ENCODE measurements around the gene ACBD4. TPM values are rescaled to one million over a fixed set of nuclear protein-coding genes. Genes with fewer than 3 reads are reported as not detected.

Gene ACBD4
- total and polyA plus RNA-seq, 2 of the 13 experiments (the other 11 are each of a cell fraction or from before 2014, with no cell fraction given): 16.1 to 26.9 TPM

DNA sequence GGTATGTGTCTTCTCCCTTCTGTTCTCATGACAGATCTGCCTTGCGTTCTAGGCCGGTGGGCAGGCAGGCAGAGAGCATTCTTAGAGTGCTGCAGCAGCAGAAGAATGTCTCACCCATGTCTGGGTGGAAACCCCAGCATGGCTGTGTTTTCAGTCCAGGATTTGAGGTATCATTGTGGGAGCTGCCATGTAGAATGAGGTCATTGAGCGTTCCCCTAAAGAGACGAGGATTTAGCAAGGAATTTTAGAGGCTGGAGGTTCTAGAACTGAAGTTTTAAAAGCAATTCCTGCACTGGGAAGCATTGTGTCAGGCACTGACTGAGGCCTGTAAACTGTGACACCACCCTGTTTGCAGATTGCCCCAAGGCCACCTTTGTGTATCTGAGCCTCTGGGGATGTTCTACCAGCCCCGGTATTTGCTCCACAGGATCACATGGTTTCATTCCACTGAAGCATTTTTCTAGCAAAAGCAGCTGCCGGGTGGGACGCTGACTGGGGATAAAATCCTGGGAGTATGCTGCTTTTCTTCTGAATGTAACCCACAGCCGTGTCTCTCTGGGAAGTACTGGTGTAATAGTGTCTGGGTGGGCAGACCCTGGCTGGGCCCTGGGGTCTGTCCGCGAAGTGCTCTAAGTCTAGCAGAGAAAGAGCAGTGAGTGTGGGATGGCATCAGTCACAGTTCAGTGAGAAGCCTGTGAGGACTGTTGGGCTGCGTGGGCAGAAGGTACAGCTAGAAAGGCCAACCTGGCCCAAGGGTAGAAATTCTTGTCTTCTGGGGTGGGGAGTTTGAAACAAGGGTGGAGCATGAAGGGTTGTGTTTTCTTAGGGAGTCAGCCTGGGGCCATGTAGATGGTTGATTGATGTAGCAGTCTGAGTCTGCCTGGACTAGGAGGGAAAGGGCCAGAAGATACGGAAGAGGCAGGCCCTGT, 33.3 kb upstream of the ACBD4 start (continued):
- TF ChIP-seq, protein P1, sequence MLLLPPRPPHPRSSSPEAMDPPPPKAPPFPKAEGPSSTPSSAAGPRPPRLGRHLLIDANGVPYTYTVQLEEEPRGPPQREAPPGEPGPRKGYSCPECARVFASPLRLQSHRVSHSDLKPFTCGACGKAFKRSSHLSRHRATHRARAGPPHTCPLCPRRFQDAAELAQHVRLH (CRISPR knock-in tag; IDR thresholded peaks at IDR 0.05; ENCODE audit: borderline replicate concordance, low read depth): peak; percentile 19; the same call in 1 of the 2 replicates
- no peak for TF ChIP-seq NBN (conservative IDR thresholded peaks at IDR 0.05)
- 0 out of 2 replicates have a peak, but pooled peaks have one; percentile 20 for TF ChIP-seq NFYC (CRISPR knock-in tag; IDR thresholded peaks at IDR 0.05)
- TF ChIP-seq POLR2G (IDR thresholded peaks at IDR 0.05; ENCODE audit: low read depth, low read length): no peak
- 0 out of 2 replicates have a peak, but pooled peaks have one; percentile 27 for TF ChIP-seq ARHGAP35 (CRISPR knock-in tag; IDR thresholded peaks at IDR 0.05; ENCODE audit: borderline replicate concordance)
- no peak for TF ChIP-seq MED8 (CRISPR knock-in tag; IDR thresholded peaks at IDR 0.05; ENCODE audit: insufficient replicate concordance)
- no peak for TF ChIP-seq ZNF317 (CRISPR knock-in tag; IDR thresholded peaks at IDR 0.05)
- TF ChIP-seq, protein P2, sequence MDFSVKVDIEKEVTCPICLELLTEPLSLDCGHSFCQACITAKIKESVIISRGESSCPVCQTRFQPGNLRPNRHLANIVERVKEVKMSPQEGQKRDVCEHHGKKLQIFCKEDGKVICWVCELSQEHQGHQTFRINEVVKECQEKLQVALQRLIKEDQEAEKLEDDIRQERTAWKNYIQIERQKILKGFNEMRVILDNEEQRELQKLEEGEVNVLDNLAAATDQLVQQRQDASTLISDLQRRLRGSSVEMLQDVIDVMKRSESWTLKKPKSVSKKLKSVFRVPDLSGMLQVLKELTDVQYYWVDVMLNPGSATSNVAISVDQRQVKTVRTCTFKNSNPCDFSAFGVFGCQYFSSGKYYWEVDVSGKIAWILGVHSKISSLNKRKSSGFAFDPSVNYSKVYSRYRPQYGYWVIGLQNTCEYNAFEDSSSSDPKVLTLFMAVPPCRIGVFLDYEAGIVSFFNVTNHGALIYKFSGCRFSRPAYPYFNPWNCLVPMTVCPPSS (IDR thresholded peaks at IDR 0.05): no peak
- TF ChIP-seq FOXA3 (CRISPR knock-in tag; IDR thresholded peaks at IDR 0.05): peak; percentile 73
- peak; percentile 42; the same call in 1 of the 2 replicates for TF ChIP-seq ERF (CRISPR knock-in tag; IDR thresholded peaks at IDR 0.05)
- TF ChIP-seq, protein P3, sequence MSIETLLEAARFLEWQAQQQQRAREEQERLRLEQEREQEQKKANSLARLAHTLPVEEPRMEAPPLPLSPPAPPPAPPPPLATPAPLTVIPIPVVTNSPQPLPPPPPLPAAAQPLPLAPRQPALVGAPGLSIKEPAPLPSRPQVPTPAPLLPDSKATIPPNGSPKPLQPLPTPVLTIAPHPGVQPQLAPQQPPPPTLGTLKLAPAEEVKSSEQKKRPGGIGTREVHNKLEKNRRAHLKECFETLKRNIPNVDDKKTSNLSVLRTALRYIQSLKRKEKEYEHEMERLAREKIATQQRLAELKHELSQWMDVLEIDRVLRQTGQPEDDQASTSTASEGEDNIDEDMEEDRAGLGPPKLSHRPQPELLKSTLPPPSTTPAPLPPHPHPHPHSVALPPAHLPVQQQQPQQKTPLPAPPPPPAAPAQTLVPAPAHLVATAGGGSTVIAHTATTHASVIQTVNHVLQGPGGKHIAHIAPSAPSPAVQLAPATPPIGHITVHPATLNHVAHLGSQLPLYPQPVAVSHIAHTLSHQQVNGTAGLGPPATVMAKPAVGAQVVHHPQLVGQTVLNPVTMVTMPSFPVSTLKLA (IDR thresholded peaks at IDR 0.05): 0 out of 2 replicates have a peak, but pooled peaks have one; percentile 3
- TF ChIP-seq, protein P4, sequence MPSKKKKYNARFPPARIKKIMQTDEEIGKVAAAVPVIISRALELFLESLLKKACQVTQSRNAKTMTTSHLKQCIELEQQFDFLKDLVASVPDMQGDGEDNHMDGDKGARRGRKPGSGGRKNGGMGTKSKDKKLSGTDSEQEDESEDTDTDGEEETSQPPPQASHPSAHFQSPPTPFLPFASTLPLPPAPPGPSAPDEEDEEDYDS (CRISPR knock-in tag; IDR thresholded peaks at IDR 0.05): 0 out of 2 replicates have a peak, but pooled peaks have one; percentile 45
- TF ChIP-seq ZNF232 (CRISPR knock-in tag; IDR thresholded peaks at IDR 0.05; ENCODE audit: borderline replicate concordance): no peak
- TF ChIP-seq ZNF180 (CRISPR knock-in tag; IDR thresholded peaks at IDR 0.05; ENCODE audit: borderline replicate concordance, low read depth): 0 out of 2 replicates have a peak, but pooled peaks have one; percentile 32
- TF ChIP-seq RFX5 (IDR thresholded peaks at IDR 0.05; ENCODE audit: low read depth, low read length): 0 out of 2 replicates have a peak, but pooled peaks have one; percentile 17
- TF ChIP-seq NFYB (CRISPR knock-in tag; IDR thresholded peaks at IDR 0.05): peak; percentile 11; the same call in 1 of the 2 replicates
- TF ChIP-seq CEBPB (IDR thresholded peaks at IDR 0.05; ENCODE audit: borderline replicate concordance, low read depth, low read length): peak; percentile 67; the same call in 1 of the 2 replicates
- TF ChIP-seq PCBP1 (IDR thresholded peaks at IDR 0.05; ENCODE audit: borderline replicate concordance, low read depth, low read length): no peak
- TF ChIP-seq ZNF713 (CRISPR knock-in tag; IDR thresholded peaks at IDR 0.05): no peak
- 0 out of 2 replicates have a peak, but pooled peaks have one; percentile 41 for TF ChIP-seq MAF1 (CRISPR knock-in tag; IDR thresholded peaks at IDR 0.05; ENCODE audit: borderline replicate concordance)
- no peak for TF ChIP-seq ZNF556 (CRISPR knock-in tag; IDR thresholded peaks at IDR 0.05; ENCODE audit: borderline replicate concordance)
- TF ChIP-seq KAT2B (IDR thresholded peaks at IDR 0.05; ENCODE audit: borderline replicate concordance, low read depth, low read length): no peak
- no peak for TF ChIP-seq ZBTB7A (CRISPR knock-in tag; IDR thresholded peaks at IDR 0.05)
- TF ChIP-seq ZFP36L1 (CRISPR knock-in tag; IDR thresholded peaks at IDR 0.05): 0 out of 2 replicates have a peak, but pooled peaks have one; percentile 75
- TF ChIP-seq, protein P5, sequence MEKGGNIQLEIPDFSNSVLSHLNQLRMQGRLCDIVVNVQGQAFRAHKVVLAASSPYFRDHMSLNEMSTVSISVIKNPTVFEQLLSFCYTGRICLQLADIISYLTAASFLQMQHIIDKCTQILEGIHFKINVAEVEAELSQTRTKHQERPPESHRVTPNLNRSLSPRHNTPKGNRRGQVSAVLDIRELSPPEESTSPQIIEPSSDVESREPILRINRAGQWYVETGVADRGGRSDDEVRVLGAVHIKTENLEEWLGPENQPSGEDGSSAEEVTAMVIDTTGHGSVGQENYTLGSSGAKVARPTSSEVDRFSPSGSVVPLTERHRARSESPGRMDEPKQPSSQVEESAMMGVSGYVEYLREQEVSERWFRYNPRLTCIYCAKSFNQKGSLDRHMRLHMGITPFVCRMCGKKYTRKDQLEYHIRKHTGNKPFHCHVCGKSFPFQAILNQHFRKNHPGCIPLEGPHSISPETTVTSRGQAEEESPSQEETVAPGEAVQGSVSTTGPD (CRISPR knock-in tag; IDR thresholded peaks at IDR 0.05): no peak
